Epithelial cell of proximal tubule (primary cell): ENCODE data around the gene STARD10. TPM values are rescaled to one million over a fixed set of nuclear protein-coding genes. Genes with fewer than 3 reads are reported as not detected.
A peak's percentile ranks its signal among the peaks of the same experiment; 100 is the strongest.

Experiments
- DNase-seq: peaks from one replicate; pipeline ENCODE4 v3.0.0-alpha.2; 2011; ENCODE audit warnings: low read depth
- H3K4me3 ChIP-seq: 2 replicates; pipeline ENCODE4 v1.5.1; 2011; ENCODE audit warnings: low read depth, mild to moderate bottlenecking, low read length
- total RNA-seq: library from RNA; depleted of rRNA; stranded (reverse); fragments of >200 nt; gene quantifications from 2 replicates; pipeline ENCODE4 v1.2.3, GENCODE V29; 2015
- TF ChIP-seq, protein P1 (sequence below): conservative IDR thresholded peaks from 2 replicates; pipeline ENCODE4 v1.5.1; 2012; ENCODE audit warnings: low read depth, mild to moderate bottlenecking, low read length

STARD10 gene
- total RNA-seq, 1 donor from 2014 or later, result 54.8 TPM

DNA sequence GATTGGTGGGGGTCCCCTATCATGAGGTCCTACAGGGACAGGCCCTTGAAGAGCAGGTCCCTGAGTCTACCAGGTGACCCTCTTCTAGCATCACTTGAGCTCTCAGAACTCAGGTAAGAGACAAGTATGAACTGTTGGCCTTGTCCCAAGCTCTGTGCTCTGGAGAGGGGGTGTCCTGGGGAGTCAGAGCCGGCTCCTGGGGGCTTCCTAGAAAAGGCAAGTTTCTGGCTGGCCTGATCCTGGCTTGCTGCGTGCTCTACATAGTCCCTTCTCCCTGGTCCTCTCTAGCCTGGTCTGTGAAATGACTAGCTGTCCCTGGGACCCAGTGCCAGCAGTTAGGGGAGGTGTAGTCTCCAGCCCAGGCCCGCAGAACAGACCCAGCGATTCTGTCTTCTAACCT lies 31.8 kb upstream of the STARD10 start:
- H3K4me3 ChIP-seq, result no peak overlapping the region
- TF ChIP-seq, protein P1, sequence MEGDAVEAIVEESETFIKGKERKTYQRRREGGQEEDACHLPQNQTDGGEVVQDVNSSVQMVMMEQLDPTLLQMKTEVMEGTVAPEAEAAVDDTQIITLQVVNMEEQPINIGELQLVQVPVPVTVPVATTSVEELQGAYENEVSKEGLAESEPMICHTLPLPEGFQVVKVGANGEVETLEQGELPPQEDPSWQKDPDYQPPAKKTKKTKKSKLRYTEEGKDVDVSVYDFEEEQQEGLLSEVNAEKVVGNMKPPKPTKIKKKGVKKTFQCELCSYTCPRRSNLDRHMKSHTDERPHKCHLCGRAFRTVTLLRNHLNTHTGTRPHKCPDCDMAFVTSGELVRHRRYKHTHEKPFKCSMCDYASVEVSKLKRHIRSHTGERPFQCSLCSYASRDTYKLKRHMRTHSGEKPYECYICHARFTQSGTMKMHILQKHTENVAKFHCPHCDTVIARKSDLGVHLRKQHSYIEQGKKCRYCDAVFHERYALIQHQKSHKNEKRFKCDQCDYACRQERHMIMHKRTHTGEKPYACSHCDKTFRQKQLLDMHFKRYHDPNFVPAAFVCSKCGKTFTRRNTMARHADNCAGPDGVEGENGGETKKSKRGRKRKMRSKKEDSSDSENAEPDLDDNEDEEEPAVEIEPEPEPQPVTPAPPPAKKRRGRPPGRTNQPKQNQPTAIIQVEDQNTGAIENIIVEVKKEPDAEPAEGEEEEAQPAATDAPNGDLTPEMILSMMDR, result no peak
- DNase-seq, result no peak

DNA sequence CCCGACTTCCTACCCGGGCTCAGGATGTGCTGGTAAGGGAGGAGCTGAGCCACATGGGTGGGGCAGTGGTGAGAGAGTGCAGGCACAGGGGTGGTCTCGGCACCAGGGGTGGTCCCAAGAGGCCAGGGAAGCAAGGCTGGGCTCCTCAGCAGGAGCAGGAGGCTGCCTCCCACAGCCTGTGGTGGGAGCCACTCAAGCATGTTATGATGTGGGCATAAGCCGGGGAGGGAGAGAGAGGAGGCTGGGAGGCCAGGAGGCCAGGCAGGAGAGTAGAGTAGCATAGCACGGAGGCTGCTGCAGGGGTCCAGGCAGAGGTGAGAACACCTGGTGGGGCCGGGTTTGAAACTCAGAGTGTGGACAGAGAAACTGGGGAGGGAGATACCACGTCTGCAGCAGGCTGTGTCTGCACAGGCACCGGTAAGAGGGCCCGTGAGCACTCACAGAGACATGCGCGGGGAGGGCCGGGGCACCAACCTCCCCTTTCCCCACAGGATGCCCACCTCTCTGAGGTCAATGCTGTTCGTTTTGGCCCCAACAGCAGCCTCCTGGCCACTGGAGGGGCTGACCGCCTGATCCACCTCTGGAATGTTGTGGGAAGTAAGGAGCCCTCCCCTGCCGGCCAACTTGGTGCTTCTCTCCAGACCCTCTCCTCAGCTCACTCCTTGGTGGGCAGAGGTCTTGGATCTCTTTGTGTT lies 31.1 kb upstream of the STARD10 start:
- TF ChIP-seq, protein P1, result no peak
- no peak overlapping the region for H3K4me3 ChIP-seq
- no peak for DNase-seq

DNA sequence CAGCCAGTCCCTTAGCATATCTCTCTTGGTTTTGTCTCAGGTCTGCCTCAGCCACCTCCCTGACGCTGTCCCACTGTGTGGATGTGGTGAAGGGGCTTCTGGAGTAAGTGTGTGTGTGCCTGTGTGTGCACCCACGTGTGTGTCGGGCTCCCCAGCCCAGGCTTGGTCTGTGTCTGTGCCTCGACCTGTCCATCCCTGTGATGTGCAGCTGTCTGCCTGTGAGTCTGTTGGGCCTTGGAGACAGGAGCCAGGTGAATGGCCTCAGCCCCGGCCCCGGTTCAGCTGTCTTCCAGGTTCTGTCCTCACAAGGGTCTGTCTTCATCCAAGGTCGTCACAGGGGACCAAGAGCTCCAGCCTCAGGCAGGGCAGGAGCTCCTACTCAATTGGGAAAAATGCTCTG lies 30.2 kb upstream of the STARD10 start:
- TF ChIP-seq, protein P1, result no peak
- no peak for DNase-seq

DNA sequence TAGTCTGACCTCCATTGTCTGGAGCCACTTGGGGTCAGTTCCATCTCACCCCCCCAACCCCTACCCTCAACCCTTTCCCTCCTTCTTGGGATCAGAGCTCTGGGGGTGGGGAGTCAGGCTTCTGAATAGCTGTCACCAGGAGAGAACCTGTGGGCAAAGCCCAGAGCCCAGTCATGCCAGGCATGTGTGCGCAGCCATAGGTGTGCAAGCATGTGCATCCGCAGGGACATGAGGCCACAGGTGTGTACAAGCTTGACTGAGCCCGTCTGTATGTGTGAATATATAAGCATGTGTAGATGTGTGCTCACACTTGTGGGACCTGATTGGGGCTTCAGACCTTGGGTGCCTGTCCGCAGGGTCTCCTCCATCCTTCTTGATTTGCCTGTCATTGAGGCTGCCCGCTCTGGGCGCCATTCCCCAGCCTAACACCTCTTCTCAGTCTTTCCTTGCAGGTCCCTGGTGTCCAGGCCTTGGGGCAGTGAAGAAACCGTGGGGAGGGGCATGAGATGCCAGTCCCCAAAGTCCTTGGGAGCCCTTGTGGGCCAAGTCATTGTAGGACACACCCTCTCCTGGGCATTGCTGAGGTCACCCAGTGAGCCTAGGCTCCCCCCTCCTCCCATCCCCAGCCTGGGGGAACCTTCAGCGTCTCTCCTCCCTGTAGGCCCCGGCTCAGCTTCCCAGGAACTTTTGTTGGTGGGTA lies 29.4 kb upstream of the STARD10 start:
- no peak for DNase-seq
- H3K4me3 ChIP-seq, result no peak overlapping the region
- TF ChIP-seq, protein P1, result no peak

More for the DNA sequence above, 30.2 kb upstream of the STARD10 start:
- H3K4me3 ChIP-seq, result no peak overlapping the region

DNA sequence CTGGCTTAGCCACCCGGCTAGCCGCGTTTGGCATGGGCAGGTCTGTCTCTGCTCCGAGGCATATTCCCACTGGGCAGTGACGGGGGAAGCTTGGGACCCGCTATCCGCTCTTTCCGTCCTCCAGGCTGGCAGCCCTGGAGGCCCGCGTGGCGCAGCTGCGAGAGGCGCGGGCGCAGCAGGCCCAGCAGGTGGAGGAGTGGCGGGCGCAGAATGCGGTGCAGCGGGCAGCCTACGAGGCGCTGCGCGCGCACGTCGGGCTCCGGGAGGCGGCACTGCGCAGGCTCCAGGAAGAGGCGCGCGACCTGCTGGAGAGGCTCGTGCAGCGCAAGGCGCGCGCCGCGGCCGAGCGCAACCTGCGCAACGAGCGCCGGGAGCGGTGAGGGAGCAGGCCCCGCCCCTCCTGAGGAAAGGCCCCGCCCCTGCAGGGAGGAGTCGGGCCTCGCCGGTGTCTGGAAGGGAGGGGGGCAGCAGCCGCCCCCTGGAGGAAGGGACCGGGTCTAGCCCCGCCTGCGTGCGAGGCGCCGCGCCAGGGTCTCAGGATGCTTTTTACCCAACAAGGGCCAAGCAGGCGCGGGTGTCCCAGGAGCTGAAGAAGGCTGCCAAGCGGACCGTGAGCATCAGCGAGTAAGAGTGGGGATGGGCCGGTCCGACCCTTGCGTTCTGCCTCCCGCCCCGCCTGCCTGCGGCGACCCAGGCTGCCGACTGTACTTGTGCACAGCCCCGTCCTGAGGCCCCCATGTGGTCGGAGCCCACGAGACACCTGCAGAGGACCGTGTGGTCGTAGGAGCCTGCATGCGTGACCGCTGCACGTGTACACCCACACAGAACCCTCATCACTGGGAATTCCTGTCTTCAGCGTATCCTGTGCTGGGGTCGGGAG lies 28.3 kb upstream of the STARD10 start:
- DNase-seq, result no peak
- peak overlapping the region; percentile 58 for H3K4me3 ChIP-seq
- TF ChIP-seq, protein P1, result no peak

DNA sequence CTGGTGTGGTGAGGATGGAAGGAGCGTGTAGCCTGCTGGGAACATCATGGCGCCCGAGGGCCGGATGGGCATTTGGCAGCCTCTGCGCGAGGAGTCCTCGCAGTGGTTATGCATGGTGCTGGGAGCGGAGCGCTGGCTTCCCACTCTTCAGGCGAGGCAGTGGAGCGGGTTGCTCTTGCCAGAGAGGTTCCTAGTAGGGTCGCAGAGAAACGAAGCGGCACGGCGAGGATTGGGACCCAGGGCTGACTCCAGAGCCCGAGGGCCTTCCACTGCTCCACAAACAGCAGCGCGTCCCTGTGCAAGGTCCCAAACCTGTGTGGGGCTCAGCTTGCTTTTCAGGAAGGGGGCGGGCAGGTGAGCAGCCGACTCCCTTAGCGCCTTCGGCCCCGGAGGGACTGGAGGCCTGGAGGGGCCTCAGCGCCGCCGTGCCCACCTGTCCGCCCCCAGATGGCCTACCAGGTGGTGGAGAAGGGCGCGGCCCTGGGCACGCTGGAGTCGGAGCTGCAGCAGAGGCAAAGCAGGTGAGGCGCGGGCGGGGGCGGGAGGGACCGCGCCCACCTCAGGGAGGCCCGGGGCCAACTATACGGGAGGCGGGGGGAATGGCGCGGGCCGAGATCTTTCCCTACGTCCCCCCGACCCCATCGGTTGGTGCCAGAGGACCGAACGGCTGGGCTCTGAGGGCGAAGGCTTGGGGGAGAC lies 27.5 kb upstream of the STARD10 start:
- TF ChIP-seq, protein P1, result no peak
- H3K4me3 ChIP-seq, result peak overlapping the region; percentile 58
- DNase-seq, result no peak
